MM.1S (cell line): ENCODE data around the gene USF2.

Experiments used
- EZH2phosphoT487 ChIP-seq: fragments of 300-600 bp; sonication (generic); IDR thresholded peaks from 2 replicates; pipeline ENCODE4 v1.6.1; 2018; ENCODE audit warnings: antibody characterized with exemption, low read length
- TF ChIP-seq, protein P1 (sequence below): fragments of 300-600 bp; sonication (generic); IDR thresholded peaks from 2 replicates; pipeline ENCODE4 v1.5.1; 2016; ENCODE audit warnings: antibody characterized with exemption, low read length, mixed read lengths

DNA sequence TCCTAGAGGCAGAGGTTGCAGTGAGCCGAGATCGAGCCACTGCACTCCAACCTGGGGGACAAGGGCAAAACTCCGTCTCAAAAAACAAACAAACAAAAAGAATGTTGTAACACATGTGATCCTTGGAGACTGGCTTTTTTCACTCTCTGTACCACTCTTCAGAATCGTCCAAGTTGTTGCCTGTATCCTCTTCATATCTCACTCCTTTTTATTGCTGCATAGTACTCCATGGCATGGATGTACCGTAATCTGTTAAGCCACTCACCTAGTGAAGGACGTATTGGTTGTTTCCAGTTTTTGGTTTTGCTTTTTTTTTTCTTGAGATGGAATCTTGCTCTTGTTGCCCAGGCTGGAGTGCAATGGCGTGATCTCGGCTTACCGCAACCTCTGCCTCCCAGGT, 53.3 kb downstream of the USF2 start:
- TF ChIP-seq, protein P1, sequence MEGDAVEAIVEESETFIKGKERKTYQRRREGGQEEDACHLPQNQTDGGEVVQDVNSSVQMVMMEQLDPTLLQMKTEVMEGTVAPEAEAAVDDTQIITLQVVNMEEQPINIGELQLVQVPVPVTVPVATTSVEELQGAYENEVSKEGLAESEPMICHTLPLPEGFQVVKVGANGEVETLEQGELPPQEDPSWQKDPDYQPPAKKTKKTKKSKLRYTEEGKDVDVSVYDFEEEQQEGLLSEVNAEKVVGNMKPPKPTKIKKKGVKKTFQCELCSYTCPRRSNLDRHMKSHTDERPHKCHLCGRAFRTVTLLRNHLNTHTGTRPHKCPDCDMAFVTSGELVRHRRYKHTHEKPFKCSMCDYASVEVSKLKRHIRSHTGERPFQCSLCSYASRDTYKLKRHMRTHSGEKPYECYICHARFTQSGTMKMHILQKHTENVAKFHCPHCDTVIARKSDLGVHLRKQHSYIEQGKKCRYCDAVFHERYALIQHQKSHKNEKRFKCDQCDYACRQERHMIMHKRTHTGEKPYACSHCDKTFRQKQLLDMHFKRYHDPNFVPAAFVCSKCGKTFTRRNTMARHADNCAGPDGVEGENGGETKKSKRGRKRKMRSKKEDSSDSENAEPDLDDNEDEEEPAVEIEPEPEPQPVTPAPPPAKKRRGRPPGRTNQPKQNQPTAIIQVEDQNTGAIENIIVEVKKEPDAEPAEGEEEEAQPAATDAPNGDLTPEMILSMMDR = no peak
- no peak for TF ChIP-seq EZH2phosphoT487
